ENCODE data around the gene KCNQ1.

Gene KCNQ1

GRCh38 chr11:2691991-2692875 lies 247.4 kb downstream of the KCNQ1 start:
- no peak for DNase-seq

- DNase-seq = no peak
These were observed 248.8 kb downstream of the KCNQ1 start for GRCh38 chr11:2693271-2694261.

GRCh38 chr11:2694495-2694894 lies 249.7 kb downstream of the KCNQ1 start:
- no peak for DNase-seq

GRCh38 chr11:2694995-2695939 lies 250.5 kb downstream of the KCNQ1 start:
- DNase-seq = no peak

GRCh38 chr11:2696455-2696854 lies 251.6 kb downstream of the KCNQ1 start:
- DNase-seq = no peak

GRCh38 chr11:2697866-2698265 lies 253.1 kb downstream of the KCNQ1 start:
- no peak for DNase-seq

GRCh38 chr11:2698386-2699184 lies 253.8 kb downstream of the KCNQ1 start:
- DNase-seq = no peak

GRCh38 chr11:2699185-2699530 lies 254.3 kb downstream of the KCNQ1 start:
- DNase-seq = no peak

- DNase-seq = peak; percentile 95
These were observed 255.0 kb downstream of the KCNQ1 start, which contains the start of gene KCNQ1OT1 for GRCh38 chr11:2699531-2700414. Gene KCNQ1OT1, minus strand, starts transcription at chr11:2699994.

- peak; percentile 38 for DNase-seq
These were observed 255.8 kb downstream of the KCNQ1 start for GRCh38 chr11:2700415-2701211.

GRCh38 chr11:2701230-2701629 lies 256.4 kb downstream of the KCNQ1 start:
- DNase-seq = no peak

- DNase-seq = no peak
These were observed 257.2 kb downstream of the KCNQ1 start for GRCh38 chr11:2701898-2702434.

- DNase-seq = no peak
These were observed 258.1 kb downstream of the KCNQ1 start for GRCh38 chr11:2702771-2703362.

GRCh38 chr11:2703363-2704141 lies 258.7 kb downstream of the KCNQ1 start:
- peak; percentile 68 for DNase-seq

GRCh38 chr11:2704356-2704755 lies 259.5 kb downstream of the KCNQ1 start:
- no peak for DNase-seq

- no peak for DNase-seq
These were observed 260.2 kb downstream of the KCNQ1 start for GRCh38 chr11:2704896-2705606.

GRCh38 chr11:2706321-2706720 lies 261.5 kb downstream of the KCNQ1 start:
- DNase-seq = no peak

Measured in fibroblast of skin of abdomen (primary cell).